ENCODE data around the gene SPACA9.

Gene SPACA9

GRCh38 chr9:132937463-132937901 lies 58.8 kb downstream of the SPACA9 start:
- TF ChIP-seq POLR2AphosphoS5 (IDR thresholded peaks at IDR 0.05; ENCODE audit: low read depth, low read length), result no peak
- no peak for TF ChIP-seq TAF1 (IDR thresholded peaks at IDR 0.05; ENCODE audit: borderline replicate concordance, insufficient read depth, low read length)
- TF ChIP-seq FOXP2 (optimal IDR thresholded peaks at IDR 0.05; ENCODE audit: borderline replicate concordance, extremely low read depth, extremely low read length, insufficient read depth), result no peak
- no peak for TF ChIP-seq REST (IDR thresholded peaks at IDR 0.05; ENCODE audit: insufficient read depth in 1 of 2, low read depth in 2 of 2, low read length in 2 of 2)
- no peak for TF ChIP-seq SIN3A (IDR thresholded peaks at IDR 0.05; ENCODE audit: borderline replicate concordance, insufficient read depth, low read length)

GRCh38 chr9:132939169-132939568 lies 60.5 kb downstream of the SPACA9 start:
- TF ChIP-seq FOXP2 (optimal IDR thresholded peaks at IDR 0.05; ENCODE audit: borderline replicate concordance, extremely low read depth, extremely low read length, insufficient read depth), result no peak
- TF ChIP-seq TAF1 (IDR thresholded peaks at IDR 0.05; ENCODE audit: borderline replicate concordance, insufficient read depth, low read length), result no peak
- TF ChIP-seq REST (IDR thresholded peaks at IDR 0.05; ENCODE audit: insufficient read depth in 1 of 2, low read depth in 2 of 2, low read length in 2 of 2), result no peak
- TF ChIP-seq SIN3A (IDR thresholded peaks at IDR 0.05; ENCODE audit: borderline replicate concordance, insufficient read depth, low read length), result no peak
- no peak for TF ChIP-seq POLR2AphosphoS5 (IDR thresholded peaks at IDR 0.05; ENCODE audit: low read depth, low read length)
